ENCODE results near the gene IL3RA.
"Not testable (repeated sequence)": the region's sequence is repeated elsewhere in the genome, so short reads cannot be mapped to it uniquely, and the experiment has no call there.

The IL3RA gene

DNA sequence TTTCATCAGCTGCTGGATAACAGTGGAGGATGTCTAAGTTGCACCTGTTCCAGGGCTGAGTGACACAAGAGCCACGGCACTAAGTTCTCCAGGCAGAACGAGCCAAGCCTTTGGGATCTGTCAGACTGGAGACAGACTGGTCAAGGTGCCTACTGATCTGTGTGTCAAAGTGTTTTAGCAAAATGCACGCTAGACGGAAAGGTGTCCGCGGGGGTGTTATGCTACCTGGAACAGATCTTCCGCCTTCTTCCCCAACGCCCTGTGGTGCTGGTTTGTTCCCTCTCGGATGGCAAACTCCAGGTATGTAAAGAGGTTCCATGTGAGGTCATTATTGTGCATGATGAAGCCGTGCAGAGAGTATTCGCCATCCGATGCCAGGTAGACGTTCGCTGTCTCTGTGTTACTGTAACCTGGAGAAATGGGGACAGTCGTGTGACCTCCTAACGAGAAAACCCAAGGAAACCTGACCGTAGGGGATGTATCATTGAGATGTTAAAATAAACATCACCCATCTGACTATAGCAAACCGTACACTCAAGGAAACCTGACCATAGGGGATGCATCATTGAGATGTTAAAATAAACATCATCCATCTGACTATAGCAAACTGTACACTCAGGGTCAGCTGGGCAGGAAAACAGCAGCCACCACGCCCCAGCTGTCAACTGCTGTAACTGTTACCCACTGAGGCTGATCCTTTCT is 85.0 kb downstream of the IL3RA start:
- H3K4me3 ChIP-seq (replicated peaks; ENCODE audit: low read depth, low read length) = no peak overlapping the region
- TF ChIP-seq CTCF (IDR thresholded peaks at IDR 0.05; ENCODE audit: low read depth, low read length, missing control alignments) = no peak
- DNase-seq (ENCODE audit: extremely low read depth, low read depth) = no peak

GRCh38 chrX:1422135-1422465 is 85.5 kb downstream of the IL3RA start:
- H3K4me3 ChIP-seq (replicated peaks; ENCODE audit: low read depth, low read length) = no peak overlapping the region
- no peak for DNase-seq (ENCODE audit: extremely low read depth, low read depth)
- no peak for TF ChIP-seq CTCF (IDR thresholded peaks at IDR 0.05; ENCODE audit: low read depth, low read length, missing control alignments)

DNA sequence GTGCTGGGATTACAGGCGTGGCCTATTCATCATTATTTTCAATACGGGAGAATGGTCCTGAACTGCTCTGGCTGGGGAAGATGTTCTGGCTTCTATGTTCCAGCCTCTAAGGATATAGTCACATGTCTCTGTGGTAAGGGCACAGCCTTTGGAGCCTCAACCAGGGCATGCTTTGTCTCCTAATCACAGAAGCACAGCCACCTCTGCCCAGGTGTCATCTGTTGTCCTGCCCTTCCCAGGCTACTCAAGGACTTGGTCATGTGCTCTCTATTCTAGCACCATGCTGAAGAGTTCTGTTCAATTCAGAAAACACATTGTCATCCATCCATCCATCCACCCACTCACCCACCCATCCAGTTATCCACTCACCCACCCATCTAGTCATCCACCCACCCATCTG is 86.6 kb downstream of the IL3RA start:
- no peak for TF ChIP-seq CTCF (IDR thresholded peaks at IDR 0.05; ENCODE audit: low read depth, low read length, missing control alignments)
- no peak overlapping the region for H3K4me3 ChIP-seq (replicated peaks; ENCODE audit: low read depth, low read length)
- no peak for DNase-seq (ENCODE audit: extremely low read depth, low read depth)

- H3K4me3 ChIP-seq (replicated peaks; ENCODE audit: low read depth, low read length) = no peak overlapping the region
- no peak for TF ChIP-seq CTCF (IDR thresholded peaks at IDR 0.05; ENCODE audit: low read depth, low read length, missing control alignments)
- DNase-seq (ENCODE audit: extremely low read depth, low read depth) = no peak
Observed at GRCh38 chrX:1424147-1424851, 87.7 kb downstream of the IL3RA start.

DNA sequence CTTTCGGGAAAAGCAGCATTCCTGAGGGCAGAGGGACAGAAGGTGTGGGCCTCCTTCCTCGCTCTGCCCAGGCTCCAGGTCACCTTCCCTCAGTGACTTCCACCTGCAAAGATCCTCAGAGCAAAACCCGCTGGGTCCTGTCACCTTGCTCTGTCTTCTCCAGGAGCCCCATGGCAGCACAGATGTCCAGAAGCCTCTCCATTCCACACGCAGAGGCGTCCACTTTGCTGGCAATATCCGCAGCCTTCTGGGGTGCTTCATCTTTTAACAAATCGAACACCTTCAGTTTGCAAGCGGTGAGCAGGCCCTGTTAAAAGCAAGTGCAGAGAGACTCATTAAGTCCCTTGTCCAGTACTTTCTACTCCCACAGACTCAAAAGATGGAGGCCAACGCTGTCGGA is 88.8 kb downstream of the IL3RA start:
- no peak overlapping the region for H3K4me3 ChIP-seq (replicated peaks; ENCODE audit: low read depth, low read length)
- no peak for DNase-seq (ENCODE audit: extremely low read depth, low read depth)
- no peak for TF ChIP-seq CTCF (IDR thresholded peaks at IDR 0.05; ENCODE audit: low read depth, low read length, missing control alignments)

GRCh38 chrX:1426321-1426720 is 89.7 kb downstream of the IL3RA start:
- H3K4me3 ChIP-seq (replicated peaks; ENCODE audit: low read depth, low read length); DNase-seq (ENCODE audit: extremely low read depth, low read depth): not testable (repeated sequence)

GRCh38 chrX:1427756-1428155 is 91.2 kb downstream of the IL3RA start:
- no peak for DNase-seq (ENCODE audit: extremely low read depth, low read depth)

More at GRCh38 chrX:1427756-1428155, 91.2 kb downstream of the IL3RA start:
- no peak overlapping the region for H3K4me3 ChIP-seq (replicated peaks; ENCODE audit: low read depth, low read length)
- TF ChIP-seq CTCF (IDR thresholded peaks at IDR 0.05; ENCODE audit: low read depth, low read length, missing control alignments) = no peak
